ENCODE measurements around the gene TMEM135.

Gene TMEM135

DNA sequence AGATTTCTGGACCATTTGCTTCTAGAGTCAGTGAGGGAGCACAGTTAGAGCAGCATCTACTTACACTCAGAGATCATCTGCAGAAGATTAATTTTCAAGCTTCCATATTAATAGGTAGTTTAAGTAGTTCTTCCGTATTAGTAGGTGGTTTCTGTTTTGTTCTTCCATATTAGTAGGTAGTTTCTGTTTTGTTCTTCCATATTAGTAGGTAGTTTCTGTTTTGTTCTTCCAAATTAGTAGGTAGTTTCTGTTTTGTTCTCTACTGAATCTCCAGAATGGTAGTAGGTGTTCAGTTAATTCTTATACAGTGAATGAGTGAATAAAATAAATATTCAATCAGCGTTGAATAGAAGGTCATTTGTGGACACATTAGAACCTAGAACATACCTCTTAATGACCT lies 175.7 kb downstream of the TMEM135 start:
- Histone ChIP-seq H3K4me2 (ENCODE audit: low read length) (no peak overlapping the region), H3K36me3 (ENCODE audit: insufficient read depth, low read length) (no peaks in the 10 kb centered on the region), H3K4me3 (ENCODE audit: low read length) (no peak overlapping the region), H3K9ac (ENCODE audit: low read depth, low read length) (no peak overlapping the region), H3K9me3 (replicated peaks; ENCODE audit: low read length) (peaks cover 3% of the 10 kb centered on the region), H3K4me1 (ENCODE audit: control insufficient read depth, insufficient read depth, low read length) (no peaks in the 10 kb centered on the region), H3K27me3 (ENCODE audit: control insufficient read depth, insufficient read depth, low read length) (no peaks in the 10 kb centered on the region)

DNA sequence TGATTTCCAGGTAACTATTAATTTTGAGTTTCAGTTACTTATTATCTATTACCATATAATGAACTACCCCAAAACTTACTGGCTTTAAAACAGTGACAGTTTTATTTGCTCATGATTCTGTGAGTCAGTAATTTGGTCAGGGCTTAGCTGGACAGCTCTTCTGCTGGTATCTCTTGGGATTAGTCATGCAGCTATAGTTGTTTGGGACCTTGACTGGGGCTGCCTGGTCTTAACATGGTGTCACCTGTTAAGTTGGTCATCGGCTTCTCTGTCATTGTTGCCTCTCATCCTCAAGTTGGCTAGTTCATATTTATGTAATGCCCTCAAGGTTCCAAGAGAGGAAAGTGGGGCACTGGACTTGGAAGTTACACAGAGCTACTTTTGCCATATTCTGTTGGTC lies 177.5 kb downstream of the TMEM135 start:
- H3K36me3 ChIP-seq (ENCODE audit: insufficient read depth, low read length) = no peaks in the 10 kb centered on the region
- peaks cover 3% of the 10 kb centered on the region for H3K9me3 ChIP-seq (replicated peaks; ENCODE audit: low read length)
- H3K4me1 ChIP-seq (ENCODE audit: control insufficient read depth, insufficient read depth, low read length) = no peaks in the 10 kb centered on the region
- no peak overlapping the region for H3K4me3 ChIP-seq (ENCODE audit: low read length)
- H3K9ac ChIP-seq (ENCODE audit: low read depth, low read length) = no peak overlapping the region
- H3K27me3 ChIP-seq (ENCODE audit: control insufficient read depth, insufficient read depth, low read length) = no peaks in the 10 kb centered on the region
- no peak overlapping the region for H3K4me2 ChIP-seq (ENCODE audit: low read length)

DNA sequence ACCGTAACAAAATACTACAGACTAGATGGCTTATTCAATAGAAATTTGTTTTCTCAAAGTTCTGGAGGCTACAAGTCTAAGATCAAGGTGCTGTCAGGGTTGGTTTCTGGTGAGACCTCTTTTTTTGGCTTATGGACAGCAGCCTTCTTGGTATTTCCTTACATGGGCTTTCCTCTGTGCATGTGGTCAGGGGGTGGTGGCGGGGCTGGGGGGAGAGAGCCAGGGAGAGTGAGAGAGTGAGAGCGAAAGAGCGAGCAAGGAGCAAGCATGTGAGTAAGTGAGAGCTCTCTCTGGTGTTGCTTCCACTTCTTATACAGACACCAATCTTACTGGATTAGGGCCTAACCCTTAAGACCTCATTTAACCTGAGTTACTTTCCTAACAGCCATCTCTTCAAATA lies 181.5 kb downstream of the TMEM135 start:
- H3K9ac ChIP-seq (ENCODE audit: low read depth, low read length) = no peak overlapping the region
- no peak overlapping the region for H3K4me2 ChIP-seq (ENCODE audit: low read length)
- no peaks in the 10 kb centered on the region for H3K27me3 ChIP-seq (ENCODE audit: control insufficient read depth, insufficient read depth, low read length)
- H3K4me1 ChIP-seq (ENCODE audit: control insufficient read depth, insufficient read depth, low read length) = peaks cover 3% of the 10 kb centered on the region
- peaks cover 3% of the 10 kb centered on the region for H3K9me3 ChIP-seq (replicated peaks; ENCODE audit: low read length)
- H3K4me3 ChIP-seq (ENCODE audit: low read length) = no peak overlapping the region
- H3K36me3 ChIP-seq (ENCODE audit: insufficient read depth, low read length) = no peaks in the 10 kb centered on the region

GRCh38 chr11:87223816-87224215 lies 186.1 kb downstream of the TMEM135 start:
- Histone ChIP-seq H3K4me3 (ENCODE audit: low read length) (no peak overlapping the region), H3K4me1 (ENCODE audit: control insufficient read depth, insufficient read depth, low read length) (peaks cover 4% of the 10 kb centered on the region), H3K27me3 (ENCODE audit: control insufficient read depth, insufficient read depth, low read length) (no peaks in the 10 kb centered on the region), H3K9me3 (replicated peaks; ENCODE audit: low read length) (no peaks in the 10 kb centered on the region), H3K36me3 (ENCODE audit: insufficient read depth, low read length) (no peaks in the 10 kb centered on the region), H3K4me2 (ENCODE audit: low read length) (no peak overlapping the region), H3K9ac (ENCODE audit: low read depth, low read length) (no peak overlapping the region)

DNA sequence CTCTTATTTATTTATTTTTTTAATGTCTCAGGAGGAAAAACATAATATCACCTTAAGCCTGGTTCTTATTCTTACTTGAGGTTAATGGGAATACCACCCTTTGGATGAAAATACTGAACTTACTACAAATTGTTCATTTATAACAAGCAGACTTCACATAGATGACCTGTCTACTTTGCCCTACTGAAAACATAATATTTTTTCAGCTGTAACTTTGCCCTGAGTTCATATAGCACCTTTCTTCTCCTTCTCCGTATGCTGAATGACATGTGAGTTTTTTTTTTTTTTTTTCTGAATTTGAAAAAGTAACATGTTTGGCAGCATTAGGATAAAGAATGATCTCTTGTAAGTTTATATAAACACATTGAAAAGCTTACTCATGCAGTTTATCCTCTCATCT lies 186.8 kb downstream of the TMEM135 start:
- no peak overlapping the region for H3K4me3 ChIP-seq (ENCODE audit: low read length)
- no peaks in the 10 kb centered on the region for H3K36me3 ChIP-seq (ENCODE audit: insufficient read depth, low read length)
- H3K9ac ChIP-seq (ENCODE audit: low read depth, low read length) = no peak overlapping the region
- no peak overlapping the region for H3K4me2 ChIP-seq (ENCODE audit: low read length)
- no peaks in the 10 kb centered on the region for H3K27me3 ChIP-seq (ENCODE audit: control insufficient read depth, insufficient read depth, low read length)
- peaks cover 4% of the 10 kb centered on the region for H3K4me1 ChIP-seq (ENCODE audit: control insufficient read depth, insufficient read depth, low read length)
- H3K9me3 ChIP-seq (replicated peaks; ENCODE audit: low read length) = no peaks in the 10 kb centered on the region

DNA sequence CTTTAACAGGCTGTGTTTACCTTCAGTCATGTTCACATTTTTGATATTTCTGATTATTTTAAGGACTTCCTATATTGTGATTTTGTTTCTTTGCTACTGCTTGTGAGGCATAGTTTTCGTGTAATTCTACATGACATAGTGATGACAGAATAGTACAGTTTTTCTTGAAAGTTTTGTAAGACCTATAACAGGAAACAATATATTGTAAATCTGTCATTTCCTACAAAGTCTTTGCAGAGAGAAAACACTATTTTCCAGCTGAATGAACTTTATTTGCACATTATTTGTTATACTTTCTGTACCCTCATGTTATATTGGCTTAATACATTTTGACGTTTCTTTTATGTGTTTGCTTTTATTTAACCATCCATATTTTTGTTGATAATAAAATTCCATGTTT lies 191.1 kb downstream of the TMEM135 start:
- H3K36me3 ChIP-seq (ENCODE audit: insufficient read depth, low read length) = no peaks in the 10 kb centered on the region
- H3K9me3 ChIP-seq (replicated peaks; ENCODE audit: low read length) = peaks cover 5% of the 10 kb centered on the region
- H3K4me1 ChIP-seq (ENCODE audit: control insufficient read depth, insufficient read depth, low read length) = peaks cover 4% of the 10 kb centered on the region
- H3K4me3 ChIP-seq (ENCODE audit: low read length) = no peak overlapping the region
- no peaks in the 10 kb centered on the region for H3K27me3 ChIP-seq (ENCODE audit: control insufficient read depth, insufficient read depth, low read length)
- no peak overlapping the region for H3K9ac ChIP-seq (ENCODE audit: low read depth, low read length)
- no peak overlapping the region for H3K4me2 ChIP-seq (ENCODE audit: low read length)

DNA sequence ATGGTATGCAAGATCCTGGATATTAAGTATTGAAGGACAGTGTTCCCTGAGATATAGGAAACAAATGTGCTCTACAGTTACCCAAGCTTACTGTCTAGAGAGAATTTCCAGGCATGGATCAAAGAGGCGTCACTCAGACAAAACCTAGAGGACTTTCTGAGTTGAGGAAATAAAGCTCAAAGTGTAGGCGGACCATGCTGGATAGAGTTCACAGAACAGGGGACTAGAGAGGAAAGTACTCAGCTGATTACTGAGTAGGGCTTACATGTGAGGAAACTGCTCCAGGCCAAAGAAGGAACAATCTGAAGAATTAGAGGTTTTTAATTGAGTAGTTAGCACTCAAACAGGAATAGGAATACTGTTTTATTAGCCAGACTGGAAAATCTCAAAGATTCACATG lies 193.3 kb downstream of the TMEM135 start:
- Histone ChIP-seq H3K9ac (ENCODE audit: low read depth, low read length) (no peak overlapping the region), H3K36me3 (ENCODE audit: insufficient read depth, low read length) (no peaks in the 10 kb centered on the region), H3K27me3 (ENCODE audit: control insufficient read depth, insufficient read depth, low read length) (no peaks in the 10 kb centered on the region), H3K4me1 (ENCODE audit: control insufficient read depth, insufficient read depth, low read length) (no peaks in the 10 kb centered on the region), H3K4me2 (ENCODE audit: low read length) (no peak overlapping the region), H3K9me3 (replicated peaks; ENCODE audit: low read length) (peaks cover 5% of the 10 kb centered on the region), H3K4me3 (ENCODE audit: low read length) (no peak overlapping the region)

- Histone ChIP-seq H3K27me3 (ENCODE audit: control insufficient read depth, insufficient read depth, low read length) (no peaks in the 10 kb centered on the region), H3K36me3 (ENCODE audit: insufficient read depth, low read length) (no peaks in the 10 kb centered on the region), H3K9ac (ENCODE audit: low read depth, low read length) (no peak overlapping the region)
Measured at GRCh38 chr11:87232320-87232719, 194.6 kb downstream of the TMEM135 start.

GRCh38 chr11:87235366-87235765 lies 197.6 kb downstream of the TMEM135 start:
- no peak overlapping the region for H3K4me2 ChIP-seq (ENCODE audit: low read length)
- peaks cover 15% of the 10 kb centered on the region for H3K4me1 ChIP-seq (ENCODE audit: control insufficient read depth, insufficient read depth, low read length)
- H3K36me3 ChIP-seq (ENCODE audit: insufficient read depth, low read length) = no peaks in the 10 kb centered on the region

More at GRCh38 chr11:87232320-87232719, 194.6 kb downstream of the TMEM135 start:
- H3K4me3 ChIP-seq (ENCODE audit: low read length) = no peak overlapping the region
- H3K9me3 ChIP-seq (replicated peaks; ENCODE audit: low read length) = peaks cover 5% of the 10 kb centered on the region
- no peak overlapping the region for H3K4me2 ChIP-seq (ENCODE audit: low read length)
- no peaks in the 10 kb centered on the region for H3K4me1 ChIP-seq (ENCODE audit: control insufficient read depth, insufficient read depth, low read length)

GRCh38 chr11:87236368-87236767 lies 198.6 kb downstream of the TMEM135 start:
- no peaks in the 10 kb centered on the region for H3K36me3 ChIP-seq (ENCODE audit: insufficient read depth, low read length)
- no peak overlapping the region for H3K4me3 ChIP-seq (ENCODE audit: low read length)
- H3K9ac ChIP-seq (ENCODE audit: low read depth, low read length) = no peak overlapping the region
- H3K9me3 ChIP-seq (replicated peaks; ENCODE audit: low read length) = peaks cover 5% of the 10 kb centered on the region
- peaks cover 15% of the 10 kb centered on the region for H3K4me1 ChIP-seq (ENCODE audit: control insufficient read depth, insufficient read depth, low read length)
- no peaks in the 10 kb centered on the region for H3K27me3 ChIP-seq (ENCODE audit: control insufficient read depth, insufficient read depth, low read length)
- H3K4me2 ChIP-seq (ENCODE audit: low read length) = no peak overlapping the region

More at GRCh38 chr11:87235366-87235765, 197.6 kb downstream of the TMEM135 start:
- Histone ChIP-seq H3K9ac (ENCODE audit: low read depth, low read length) (no peak overlapping the region), H3K4me3 (ENCODE audit: low read length) (no peak overlapping the region), H3K9me3 (replicated peaks; ENCODE audit: low read length) (peaks cover 5% of the 10 kb centered on the region), H3K27me3 (ENCODE audit: control insufficient read depth, insufficient read depth, low read length) (no peaks in the 10 kb centered on the region)

DNA sequence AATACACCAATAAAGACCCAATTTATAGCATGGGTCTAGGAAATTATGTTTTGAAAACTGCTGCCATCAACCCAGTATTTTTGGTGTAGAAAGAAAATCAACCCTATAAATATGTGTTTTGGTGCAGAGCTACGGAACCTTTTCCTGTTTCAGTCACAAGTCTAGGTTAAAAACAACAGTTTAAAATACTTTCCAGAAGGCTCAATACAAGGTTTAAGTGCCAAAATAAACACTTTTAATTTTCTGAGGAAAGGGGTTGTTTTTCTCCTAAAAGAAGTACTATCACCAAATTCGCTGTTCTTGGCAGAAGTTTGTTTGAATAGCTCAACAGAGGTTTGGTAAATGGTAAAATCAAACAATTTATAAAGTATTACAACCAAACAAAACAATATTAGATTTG lies 201.3 kb downstream of the TMEM135 start:
- peak overlapping the region; percentile 35 for H3K4me2 ChIP-seq (ENCODE audit: low read length)
- no peak overlapping the region for H3K9ac ChIP-seq (ENCODE audit: low read depth, low read length)
- H3K27me3 ChIP-seq (ENCODE audit: control insufficient read depth, insufficient read depth, low read length) = no peaks in the 10 kb centered on the region

DNA sequence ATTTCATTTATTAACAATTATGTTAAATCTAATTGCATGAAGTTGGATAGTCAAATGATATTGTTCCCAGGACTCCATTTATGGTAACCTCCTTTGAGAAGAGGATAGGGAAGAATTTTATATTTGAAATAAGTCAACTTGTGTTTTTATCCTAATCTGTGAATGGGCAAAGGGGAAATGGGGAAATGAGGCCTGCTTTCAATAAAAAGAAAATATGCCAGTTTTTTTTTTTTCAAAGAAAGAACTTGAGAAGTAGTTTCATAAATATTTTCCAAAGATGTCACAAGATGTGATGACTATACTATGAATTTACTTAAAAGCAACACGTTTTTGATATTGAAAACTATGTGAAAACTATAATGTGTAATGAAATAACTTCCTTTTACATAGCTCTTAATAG lies 201.8 kb downstream of the TMEM135 start:
- H3K27me3 ChIP-seq (ENCODE audit: control insufficient read depth, insufficient read depth, low read length) = no peaks in the 10 kb centered on the region
- no peak overlapping the region for H3K4me3 ChIP-seq (ENCODE audit: low read length)
- H3K9ac ChIP-seq (ENCODE audit: low read depth, low read length) = no peak overlapping the region
- no peaks in the 10 kb centered on the region for H3K36me3 ChIP-seq (ENCODE audit: insufficient read depth, low read length)
- peaks cover 15% of the 10 kb centered on the region for H3K4me1 ChIP-seq (ENCODE audit: control insufficient read depth, insufficient read depth, low read length)
- H3K4me2 ChIP-seq (ENCODE audit: low read length) = no peak overlapping the region
- H3K9me3 ChIP-seq (replicated peaks; ENCODE audit: low read length) = no peaks in the 10 kb centered on the region

More for the DNA sequence above, 201.3 kb downstream of the TMEM135 start:
- peaks cover 15% of the 10 kb centered on the region for H3K4me1 ChIP-seq (ENCODE audit: control insufficient read depth, insufficient read depth, low read length)
- no peaks in the 10 kb centered on the region for H3K36me3 ChIP-seq (ENCODE audit: insufficient read depth, low read length)
- no peak overlapping the region for H3K4me3 ChIP-seq (ENCODE audit: low read length)
- no peaks in the 10 kb centered on the region for H3K9me3 ChIP-seq (replicated peaks; ENCODE audit: low read length)
